ENCODE results near the gene FNDC8.
"Not testable (repeated sequence)": the region's sequence is repeated elsewhere in the genome, so short reads cannot be mapped to it uniquely, and the experiment has no call there.

The FNDC8 gene

GRCh38 chr17:35144840-35145239 lies 23.4 kb downstream of the FNDC8 start:
- DNase-seq: no peak

GRCh38 chr17:35146214-35146833 lies 24.9 kb downstream of the FNDC8 start:
- no peak for DNase-seq

- DNase-seq: no peak
These were observed 26.0 kb downstream of the FNDC8 start, which contains the start of gene UNC45B for GRCh38 chr17:35147375-35147905. TSS of gene UNC45B (plus strand) at chr17:35147817. CDS start at chr17:35148264, 447 bp downstream.

GRCh38 chr17:35148144-35148543 lies 26.7 kb downstream of the FNDC8 start:
- DNase-seq: no peak

GRCh38 chr17:35149941-35150340 lies 28.5 kb downstream of the FNDC8 start:
- no peak for DNase-seq

- not testable (repeated sequence) for DNase-seq
These were observed 29.7 kb downstream of the FNDC8 start for GRCh38 chr17:35151080-35151479.

- no peak for DNase-seq
These were observed 31.2 kb downstream of the FNDC8 start for GRCh38 chr17:35152421-35153140.

- no peak for DNase-seq
These were observed 33.1 kb downstream of the FNDC8 start for GRCh38 chr17:35154196-35155165.

- DNase-seq: no peak
These were observed 33.8 kb downstream of the FNDC8 start for GRCh38 chr17:35155246-35155645.

GRCh38 chr17:35159940-35160339 lies 38.5 kb downstream of the FNDC8 start:
- DNase-seq: no peak

GRCh38 chr17:35160354-35161201 lies 39.2 kb downstream of the FNDC8 start:
- peak in 1 of 2 donors; percentile 49 for DNase-seq

- peak; percentile 19 to 62 for DNase-seq
These were observed 39.9 kb downstream of the FNDC8 start for GRCh38 chr17:35161281-35161761.

GRCh38 chr17:35162755-35163154 lies 41.3 kb downstream of the FNDC8 start:
- no peak for DNase-seq

- no peak for DNase-seq
These were observed 42.5 kb downstream of the FNDC8 start for GRCh38 chr17:35163886-35164285.

- DNase-seq: no peak
These were observed 43.3 kb downstream of the FNDC8 start for GRCh38 chr17:35164716-35165115.

- no peak for DNase-seq
These were observed 45.1 kb downstream of the FNDC8 start for GRCh38 chr17:35166526-35166925.

GRCh38 chr17:35167046-35167445 lies 45.6 kb downstream of the FNDC8 start:
- no peak for DNase-seq

- no peak for DNase-seq
These were observed 46.3 kb downstream of the FNDC8 start for GRCh38 chr17:35167666-35168065.

GRCh38 chr17:35169835-35170363 lies 48.5 kb downstream of the FNDC8 start:
- no peak for DNase-seq

GRCh38 chr17:35170968-35171771 lies 49.8 kb downstream of the FNDC8 start:
- DNase-seq: peak; percentile 26 to 80

GRCh38 chr17:35171834-35172233 lies 50.4 kb downstream of the FNDC8 start:
- peak in 1 of 2 donors; percentile 65 for DNase-seq

All from CD4-positive, alpha-beta T cell treated with Interleukin-4 for 1 hour (primary cell).